ENCODE results near the gene USP6NL. TPM values are rescaled to one million over a fixed set of nuclear protein-coding genes. Genes with fewer than 3 reads are reported as not detected.

Gene USP6NL
- total RNA-seq, 1 experiment from 2014 or later, result 24.6 TPM

DNA sequence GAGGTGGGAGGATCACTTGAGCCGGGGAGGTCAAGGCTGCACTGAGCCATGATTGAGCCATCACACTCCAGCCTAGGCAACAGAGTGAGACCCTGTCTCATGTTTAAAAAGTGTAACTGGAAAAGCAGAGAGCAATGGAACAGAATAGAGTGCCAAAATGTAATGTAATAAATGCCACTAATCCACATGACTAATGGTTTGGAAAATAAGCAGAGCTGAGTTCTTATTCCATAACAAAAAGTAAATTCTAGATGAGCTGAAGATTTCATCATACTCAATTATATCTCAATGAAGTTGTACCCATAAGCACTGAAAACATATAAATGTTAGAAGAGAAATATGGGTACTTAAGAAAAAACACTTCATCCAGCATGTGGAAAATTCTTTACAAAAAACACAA, 132.6 kb downstream of the USP6NL start:
- ATAC-seq (no peak), DNase-seq (ENCODE audit: low read depth, low spot score) (no peak)
- no peak overlapping the region for H3K4me2 ChIP-seq (ENCODE audit: low read length)
- no peaks in the 10 kb centered on the region for H3K9me2 ChIP-seq (ENCODE audit: insufficient read depth)
- no peaks in the 10 kb centered on the region for H3K9me3 ChIP-seq (ENCODE audit: control insufficient read depth in 1 of 2, insufficient read depth in 1 of 2, low read depth in 1 of 2, low read length in 2 of 2)
- BruUV-seq (replicated peaks), result no TSS peak
- H4K20me1 ChIP-seq (ENCODE audit: insufficient read depth), result no peaks in the 10 kb centered on the region
- no peak overlapping the region for H3K9ac ChIP-seq (ENCODE audit: low read length)
- no peak for TF ChIP-seq EGR1 (IDR thresholded peaks at IDR 0.05; ENCODE audit: low read depth)
- TF ChIP-seq, protein P1, sequence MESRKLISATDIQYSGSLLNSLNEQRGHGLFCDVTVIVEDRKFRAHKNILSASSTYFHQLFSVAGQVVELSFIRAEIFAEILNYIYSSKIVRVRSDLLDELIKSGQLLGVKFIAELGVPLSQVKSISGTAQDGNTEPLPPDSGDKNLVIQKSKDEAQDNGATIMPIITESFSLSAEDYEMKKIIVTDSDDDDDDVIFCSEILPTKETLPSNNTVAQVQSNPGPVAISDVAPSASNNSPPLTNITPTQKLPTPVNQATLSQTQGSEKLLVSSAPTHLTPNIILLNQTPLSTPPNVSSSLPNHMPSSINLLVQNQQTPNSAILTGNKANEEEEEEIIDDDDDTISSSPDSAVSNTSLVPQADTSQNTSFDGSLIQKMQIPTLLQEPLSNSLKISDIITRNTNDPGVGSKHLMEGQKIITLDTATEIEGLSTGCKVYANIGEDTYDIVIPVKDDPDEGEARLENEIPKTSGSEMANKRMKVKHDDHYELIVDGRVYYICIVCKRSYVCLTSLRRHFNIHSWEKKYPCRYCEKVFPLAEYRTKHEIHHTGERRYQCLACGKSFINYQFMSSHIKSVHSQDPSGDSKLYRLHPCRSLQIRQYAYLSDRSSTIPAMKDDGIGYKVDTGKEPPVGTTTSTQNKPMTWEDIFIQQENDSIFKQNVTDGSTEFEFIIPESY (IDR thresholded peaks at IDR 0.05; ENCODE audit: extremely low read depth, insufficient replicate concordance, low read length), result no peak
- TF ChIP-seq ZFX (IDR thresholded peaks at IDR 0.05), result no peak
- no peak for TF ChIP-seq SP1 (IDR thresholded peaks at IDR 0.05; ENCODE audit: low read depth)
- TF ChIP-seq CBX3 (IDR thresholded peaks at IDR 0.05; ENCODE audit: low read depth), result no peak
- TF ChIP-seq POLR2AphosphoS5 (IDR thresholded peaks at IDR 0.05; ENCODE audit: low read depth, low read length), result no peak
- no peaks in the 10 kb centered on the region for H3K27me3 ChIP-seq (ENCODE audit: insufficient read depth, low read length)
- no peaks in the 10 kb centered on the region for H3K36me3 ChIP-seq (ENCODE audit: control insufficient read depth in 1 of 2, insufficient read depth in 2 of 2, low read length in 2 of 2)
- intact Hi-C loops (cut with micrococcal nuclease), result no loop called here
- H3K27ac ChIP-seq (ENCODE audit: low read depth, low read length), result no peak overlapping the region
- ChIA-PET RAD21 (ENCODE audit: low non-redundant PET in 1 of 2, low total read pairs in 2 of 2, uncharacterized antibody in 2 of 2, unreplicated experiment in 2 of 2) (no interaction called here), CTCF (interaction anchor here (1.0 kb wide), 1 partner anchor 278 kb away, joined by 3 read pairs; no protein-coding TSS in a partner anchor), POLR2A (no interaction called here)
- no peaks in the 10 kb centered on the region for H3K79me2 ChIP-seq (ENCODE audit: insufficient read depth, low read length)
- H2AFZ ChIP-seq (ENCODE audit: low read depth, low read length, poor library complexity, severe bottlenecking), result no peak overlapping the region
- H3K4me1 ChIP-seq (ENCODE audit: control insufficient read depth in 1 of 2, insufficient read depth in 2 of 2, low read length in 2 of 2), result no peaks in the 10 kb centered on the region
- H3K4me3 ChIP-seq (replicated peaks in 1 of 2; ENCODE audit: low read depth in 1 of 2, low read length in 2 of 2), result no peak overlapping the region

DNA sequence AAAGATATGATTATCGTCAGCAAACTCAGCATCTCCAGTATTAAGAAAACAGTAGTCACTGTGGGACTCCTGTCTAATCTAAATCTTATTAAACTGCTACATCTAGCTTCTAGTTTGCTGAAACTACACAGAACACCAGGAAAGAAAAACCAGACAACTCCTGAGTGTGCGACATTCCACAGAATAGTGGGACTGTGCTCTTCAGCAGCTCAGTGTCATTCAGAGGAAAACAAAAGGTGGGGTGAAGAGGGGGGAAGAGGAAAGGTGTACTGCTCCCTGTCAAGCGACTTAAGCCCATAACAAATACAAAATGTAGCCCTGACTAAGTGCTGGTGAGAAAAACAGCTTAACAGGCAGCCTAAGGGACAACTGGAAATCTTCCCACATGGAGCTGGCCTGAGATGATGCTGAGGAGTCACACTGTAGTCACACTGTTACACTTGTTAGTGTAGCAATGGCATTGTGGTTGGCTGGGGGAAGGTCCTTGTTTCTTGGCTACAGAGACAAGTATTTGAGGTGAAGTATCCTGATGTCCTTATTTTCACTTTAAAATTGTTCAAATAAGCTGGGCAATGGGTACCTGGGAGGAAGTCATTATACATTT, 135.5 kb downstream of the USP6NL start:
- DNase-seq (ENCODE audit: low read depth, low spot score) (no peak), ATAC-seq (no peak)
- POLR2A ChIA-PET, result no interaction called here
- Histone ChIP-seq H3K4me1 (ENCODE audit: control insufficient read depth in 1 of 2, insufficient read depth in 2 of 2, low read length in 2 of 2) (no peaks in the 10 kb centered on the region), H3K4me3 (replicated peaks in 1 of 2; ENCODE audit: low read depth in 1 of 2, low read length in 2 of 2) (no peak overlapping the region), H3K27ac (ENCODE audit: low read depth, low read length) (no peak overlapping the region), H3K27me3 (ENCODE audit: insufficient read depth, low read length) (no peaks in the 10 kb centered on the region), H3K79me2 (ENCODE audit: insufficient read depth, low read length) (no peaks in the 10 kb centered on the region), H3K4me2 (ENCODE audit: low read length) (no peak overlapping the region), H4K20me1 (ENCODE audit: insufficient read depth) (no peaks in the 10 kb centered on the region), H3K9me3 (ENCODE audit: control insufficient read depth in 1 of 2, insufficient read depth in 1 of 2, low read depth in 1 of 2, low read length in 2 of 2) (no peaks in the 10 kb centered on the region), H3K9me2 (ENCODE audit: insufficient read depth) (no peaks in the 10 kb centered on the region), H3K36me3 (ENCODE audit: control insufficient read depth in 1 of 2, insufficient read depth in 2 of 2, low read length in 2 of 2) (no peaks in the 10 kb centered on the region), H3K9ac (ENCODE audit: low read length) (no peak overlapping the region), H2AFZ (ENCODE audit: low read depth, low read length, poor library complexity, severe bottlenecking) (no peak overlapping the region)
- no peak for TF ChIP-seq ZFX (IDR thresholded peaks at IDR 0.05)
- TF ChIP-seq CBX3 (IDR thresholded peaks at IDR 0.05; ENCODE audit: low read depth), result no peak
- no peak for TF ChIP-seq EGR1 (IDR thresholded peaks at IDR 0.05; ENCODE audit: low read depth)
- TF ChIP-seq SIN3A (IDR thresholded peaks at IDR 0.05; ENCODE audit: low read depth), result no peak
- no peak for TF ChIP-seq REST (IDR thresholded peaks at IDR 0.05; ENCODE audit: low read depth)
- TF ChIP-seq YY1 (IDR thresholded peaks at IDR 0.05; ENCODE audit: extremely low read depth, insufficient replicate concordance, low read depth, low read length), result no peak
- no peak for TF ChIP-seq EZH2 (IDR thresholded peaks at IDR 0.05)
- BruUV-seq (replicated peaks), result no TSS peak
- intact Hi-C loops (cut with micrococcal nuclease), result no loop called here
- RAD21 ChIA-PET (ENCODE audit: low non-redundant PET in 1 of 2, low total read pairs in 2 of 2, uncharacterized antibody in 2 of 2, unreplicated experiment in 2 of 2), result no interaction called here
- CTCF ChIA-PET, result no interaction called here
